H1 (cell line): Measurements from ENCODE around the gene TEX9. TPM values are rescaled to one million over a fixed set of nuclear protein-coding genes. Genes with fewer than 3 reads are reported as not detected.

Experiments
- CTCF ChIA-PET: fragments of 300-600 bp; sonication (Branson Sonifier 250); formaldehyde crosslinking; loops from one replicate; lab custom pipeline; 2021; ENCODE audit not compliant: partially characterized antibody; lab: Charles Lee
- POLR2A ChIA-PET: fragments of 300-600 bp; sonication (Branson Sonifier 250); formaldehyde crosslinking; loops from one replicate; lab custom pipeline; 2021; ENCODE audit warnings: inconsistent platforms; ENCODE audit not compliant: partially characterized antibody; lab: Charles Lee
- DNase-seq, 2 experiments: peaks; one replicate each; pipeline versions ENCODE4 v3.0.0 to v3.0.0-alpha.2; 2010 to 2022; ENCODE audit warnings: low spot score in 2 of 2, low read depth in 1 of 2, mixed read lengths in 1 of 2
- FAIRE-seq: peaks from 2 replicates; lab custom pipeline; 2011; peaks lifted over from hg19 to GRCh38; lab: Jason Lieb, UNC
- H2AFZ ChIP-seq: 2 replicates; pipeline ENCODE4 v1.8.1; 2012; ENCODE audit warnings: low read length, inconsistent platforms
- H2AK5ac ChIP-seq: 2 replicates; pipeline ENCODE4 v1.6.1; 2013; ENCODE audit warnings: low read depth, low read length
- H2BK120ac ChIP-seq: replicated peaks from 2 replicates; pipeline ENCODE3; 2013; ENCODE audit warnings: low read depth, low read length, inconsistent platforms
- H2BK12ac ChIP-seq: 2 replicates; pipeline ENCODE4 v1.6.1; 2013; ENCODE audit warnings: low read depth, low read length
- H2BK15ac ChIP-seq: 2 replicates; pipeline ENCODE4 v1.6.1; 2013; ENCODE audit warnings: low read length
- H2BK20ac ChIP-seq: 2 replicates; pipeline ENCODE4 v1.6.1; 2013; ENCODE audit warnings: low read length
- H2BK5ac ChIP-seq: 2 replicates; pipeline ENCODE4 v1.6.1; 2013; ENCODE audit warnings: low read depth, low read length
- H3K14ac ChIP-seq: 2 replicates; pipeline ENCODE4 v1.6.1; 2013; ENCODE audit warnings: inconsistent platforms; ENCODE audit not compliant: insufficient read length
- H3K18ac ChIP-seq: 2 replicates; pipeline ENCODE4 v1.6.1; 2013; ENCODE audit warnings: low read length; ENCODE audit errors: extremely low read depth
- H3K23ac ChIP-seq: 2 replicates; pipeline ENCODE4 v1.6.1; 2013; ENCODE audit warnings: inconsistent platforms; ENCODE audit not compliant: insufficient read length
- H3K23me2 ChIP-seq: 2 replicates; pipeline ENCODE4 v1.6.1; 2013; ENCODE audit warnings: low read depth, low read length
- H3K27ac ChIP-seq: 2 replicates; pipeline ENCODE4 v1.6.1; 2011; ENCODE audit warnings: low read depth, low read length, inconsistent platforms
- H3K27me3 ChIP-seq, 4 experiments: replicated peaks in 1 of 4; 1 replicate in 1 of 4; 2 replicates in 3 of 4; pipeline versions ENCODE4 v1.6.1 to v1.8.1; 2011 to 2013; ENCODE audit warnings: low read length in 3 of 4, mild to moderate bottlenecking in 3 of 4, inconsistent platforms in 2 of 4, mixed read lengths in 2 of 4, moderate library complexity in 1 of 4; ENCODE audit not compliant: control insufficient read depth in 3 of 4, insufficient read depth in 3 of 4; ENCODE audit errors: extremely low read depth in 1 of 4
- H3K36me3 ChIP-seq, 4 experiments: 2 replicates each; pipeline versions ENCODE4 v1.6.1 to v1.8.1; 2011 to 2013; ENCODE audit warnings: mild to moderate bottlenecking in 4 of 4, low read length in 3 of 4, moderate library complexity in 2 of 4, control low read depth in 1 of 4, inconsistent platforms in 1 of 4; ENCODE audit not compliant: insufficient read depth in 4 of 4, control insufficient read depth in 2 of 4
- H3K4ac ChIP-seq: replicated peaks from 2 replicates; pipeline ENCODE3; 2013; ENCODE audit warnings: low read length, low read depth, mixed read lengths, inconsistent platforms; ENCODE audit not compliant: insufficient read length
- H3K4me1 ChIP-seq, 4 experiments: replicated peaks in 1 of 4; 1 replicate in 1 of 4; 2 replicates in 3 of 4; pipeline versions ENCODE4 v1.6.1 to v1.8.1; 2011 to 2013; ENCODE audit warnings: low read length in 3 of 4, inconsistent platforms in 2 of 4, mixed read lengths in 1 of 4; ENCODE audit not compliant: insufficient read depth in 4 of 4, control insufficient read depth in 3 of 4
- H3K4me2 ChIP-seq, 2 experiments: 2 replicates each; pipeline versions ENCODE4 v1.6.1 to v1.8.1; 2011 to 2013; ENCODE audit warnings: low read depth in 2 of 2, low read length in 2 of 2, control low read depth in 1 of 2, inconsistent platforms in 1 of 2, mild to moderate bottlenecking in 1 of 2; ENCODE audit not compliant: insufficient read depth in 1 of 2
- H3K4me3 ChIP-seq, 4 experiments: fragments of 200-600, 300-600 bp in 1 of 4; sonication (generic), shearing (Covaris generic), sonication (Bioruptor Twin) in 1 of 4; 2 replicates each; pipeline versions ENCODE4 v1.5.1 to v1.8.1; 2011 to 2016; ENCODE audit warnings: low read length in 4 of 4, low read depth in 3 of 4, control low read depth in 2 of 4, inconsistent platforms in 2 of 4, mild to moderate bottlenecking in 2 of 4, mixed read lengths in 1 of 4, moderate library complexity in 1 of 4; ENCODE audit not compliant: insufficient read depth in 2 of 4; ENCODE audit errors: extremely low read depth in 1 of 4
- H3K56ac ChIP-seq: replicated peaks from 2 replicates; pipeline ENCODE3; 2013; ENCODE audit warnings: low read depth, mild to moderate bottlenecking, mixed read lengths, low read length, inconsistent platforms; ENCODE audit not compliant: insufficient read length
- H3K79me1 ChIP-seq: 2 replicates; pipeline ENCODE4 v1.6.1; 2013; ENCODE audit warnings: low read depth, low read length, control low read depth
- H3K79me2 ChIP-seq, 2 experiments: 2 replicates each; pipeline versions ENCODE4 v1.6.1 to v1.8.1; 2012 to 2013; ENCODE audit warnings: low read length in 2 of 2, mild to moderate bottlenecking in 2 of 2, inconsistent platforms in 1 of 2; ENCODE audit not compliant: insufficient read depth in 2 of 2, control insufficient read depth in 1 of 2
- H3K9ac ChIP-seq, 4 experiments: replicated peaks in 1 of 4; 1 replicate in 1 of 4; 2 replicates in 3 of 4; pipeline versions ENCODE4 v1.6.1 to v1.8.1; 2011 to 2013; ENCODE audit warnings: low read depth in 3 of 4, low read length in 3 of 4, control low read depth in 2 of 4, mild to moderate bottlenecking in 2 of 4, moderate library complexity in 2 of 4, inconsistent platforms in 1 of 4; ENCODE audit errors: extremely low read depth in 1 of 4
- H3K9me3 ChIP-seq, 2 experiments: 2 replicates each; pipeline versions ENCODE4 v1.6.1 to v1.8.1; 2012 to 2013; ENCODE audit warnings: mild to moderate bottlenecking in 2 of 2, moderate library complexity in 2 of 2, control low read depth in 1 of 2, inconsistent platforms in 1 of 2, low read depth in 1 of 2, low read length in 1 of 2, mixed read lengths in 1 of 2; ENCODE audit not compliant: insufficient read depth in 2 of 2
- H4K20me1 ChIP-seq, 2 experiments: replicated peaks in 1 of 2; 2 replicates each; pipeline versions ENCODE3 to v1.8.1; 2011 to 2013; ENCODE audit warnings: inconsistent platforms in 2 of 2, low read length in 2 of 2, mild to moderate bottlenecking in 1 of 2; ENCODE audit not compliant: insufficient read depth in 2 of 2, control insufficient read depth in 1 of 2
- H4K5ac ChIP-seq: 2 replicates; pipeline ENCODE4 v1.6.1; 2013; ENCODE audit warnings: low read length, low read depth, mixed read lengths, inconsistent platforms; ENCODE audit not compliant: insufficient read length
- H4K8ac ChIP-seq: 2 replicates; pipeline ENCODE4 v1.8.0; 2013; ENCODE audit warnings: mild to moderate bottlenecking, moderate library complexity, low read length, inconsistent platforms; ENCODE audit not compliant: insufficient read depth; ENCODE audit errors: extremely low read depth
- H4K91ac ChIP-seq: replicated peaks from 2 replicates; pipeline ENCODE3; 2013; ENCODE audit warnings: low read length, mixed read lengths, inconsistent platforms; ENCODE audit not compliant: insufficient read length
- ASH2L ChIP-seq: fragments of 200-600, 300-600 bp; sonication (generic); IDR thresholded peaks from one replicate; pipeline ENCODE4 v1.7.1; 2017; ENCODE audit warnings: low read length
- BACH1 ChIP-seq: IDR thresholded peaks from 2 replicates; pipeline ENCODE4 v1.6.1; 2012; ENCODE audit warnings: low read length, improper control_type of control experiment
- CEBPB ChIP-seq: IDR thresholded peaks from 2 replicates; pipeline ENCODE4 v1.6.1; 2012; ENCODE audit warnings: low read depth, low read length
- CHD1 ChIP-seq: IDR thresholded peaks from 2 replicates; pipeline ENCODE4 v1.6.1; 2012; ENCODE audit warnings: low read depth, low read length, improper control_type of control experiment
- EZH2 ChIP-seq: fragments of 200-600 bp; sonication (generic); IDR thresholded peaks from 2 replicates; pipeline ENCODE4 v1.7.1; 2012; ENCODE audit warnings: low read depth, mild to moderate bottlenecking, moderate library complexity, low read length, inconsistent platforms; ENCODE audit not compliant: severe bottlenecking
- GABPA ChIP-seq: IDR thresholded peaks from 2 replicates; pipeline ENCODE4 v1.6.1; 2011; ENCODE audit warnings: mild to moderate bottlenecking, low read length, moderate library complexity, borderline replicate concordance; ENCODE audit not compliant: insufficient read depth
- KDM1A ChIP-seq: fragments of 200-600, 300-600 bp; sonication (generic); IDR thresholded peaks from 2 replicates; pipeline ENCODE4 v1.7.1; 2016; ENCODE audit warnings: mild to moderate bottlenecking, low read length, borderline replicate concordance
- NANOG ChIP-seq: IDR thresholded peaks from 2 replicates; pipeline ENCODE4 v1.6.1; 2011; ENCODE audit warnings: low read length, low read depth, mild to moderate bottlenecking, inconsistent platforms; ENCODE audit not compliant: insufficient read depth, poor library complexity, severe bottlenecking
- RNF2 ChIP-seq: fragments of 200-900, 300-1000 bp; sonication (generic); IDR thresholded peaks from 2 replicates; pipeline ENCODE4 v1.7.1; 2016; ENCODE audit warnings: borderline replicate concordance, low read depth, mild to moderate bottlenecking, antibody characterized with exemption, low read length; ENCODE audit not compliant: poor library complexity, severe bottlenecking; ENCODE audit errors: missing control alignments
- RXRA ChIP-seq: IDR thresholded peaks from 2 replicates; pipeline ENCODE4 v1.6.1; 2011; ENCODE audit warnings: low read depth, mild to moderate bottlenecking, low read length, moderate library complexity; ENCODE audit not compliant: insufficient read depth
- SIX5 ChIP-seq: IDR thresholded peaks from 2 replicates; pipeline ENCODE4 v1.6.1; 2011; ENCODE audit warnings: mild to moderate bottlenecking, low read depth, low read length
- TAF7 ChIP-seq: optimal IDR thresholded peaks from 2 replicates; pipeline ENCODE3; 2011; ENCODE audit warnings: low read depth, mild to moderate bottlenecking, inconsistent platforms, low read length, moderate library complexity, borderline replicate concordance
- USF2 ChIP-seq: IDR thresholded peaks from 2 replicates; pipeline ENCODE4 v1.6.1; 2011; ENCODE audit warnings: low read length, improper control_type of control experiment
- WGBS, 2 experiments: shearing (Covaris generic) in 1 of 2; methylation state at CpG; one replicate each; pipeline versions ENCODE4 v1.1.6 to v1.1.7; 2013 to 2015; ENCODE audit warnings: low lambda C conversion rate in 2 of 2, mixed read lengths in 2 of 2, inconsistent platforms in 1 of 2, low coverage in 1 of 2, missing lambda C conversion rate in 1 of 2; ENCODE audit not compliant: insufficient replicate concordance in 2 of 2, insufficient coverage in 1 of 2, insufficient read length in 1 of 2; ENCODE audit errors: extremely low coverage in 1 of 2, missing lambda C conversion rate in 1 of 2; 5-methylcytosine and 5-hydroxymethylcytosine counted together
- polyA plus RNA-seq, 7 experiments: library from polyadenylated mRNA; depleted of rRNA in 3 of 7; stranded (reverse) in 5 of 7; unstranded in 2 of 7; fragments of >200 nt in 5 of 7; fragments of 200-250 nt in 2 of 7; gene quantifications; 1 replicate in 5 of 7; 2 replicates in 1 of 7; 4 replicates in 1 of 7; pipeline versions ENCODE4 v1.2.1 to v1.2.3, GENCODE V29; 2011 to 2013; ENCODE audit warnings: missing spikeins in 2 of 7, mixed read lengths in 2 of 7
- total RNA-seq: library from RNA; stranded (reverse); fragmentation: NEBNext Ultra II Directional; extraction: Animal tissue kit (Norgen Biotek cat#: 25700); gene quantifications from 2 replicates; pipeline ENCODE4 v1.2.1, GENCODE V29; 2021

TEX9 gene
- total and polyA plus RNA-seq, 2 of the 8 experiments (the other 6 are each of a cell fraction or from before 2014, with no cell fraction given), result 3.4 to 12.3 TPM

- Histone ChIP-seq H3K36me3 (no peaks in the 10 kb centered on the region; a peak in 1 of 8 replicates), H2BK20ac (no peak overlapping the region), H2AK5ac (no peak overlapping the region), H3K27me3 (no peaks in the 10 kb centered on the region), H2AFZ (no peak overlapping the region), H3K23ac (no peak overlapping the region), H4K5ac (no peak overlapping the region), H2BK5ac (no peak overlapping the region), H2BK120ac (no peak overlapping the region), H3K79me2 (no peaks in the 10 kb centered on the region), H3K27ac (no peak overlapping the region), H3K4me1 (no peaks in the 10 kb centered on the region), H3K56ac (no peak overlapping the region), H2BK12ac (no peak overlapping the region), H3K4ac (no peak overlapping the region), H2BK15ac (no peak overlapping the region), H3K79me1 (no peaks in the 10 kb centered on the region), H3K4me2 (no peak overlapping the region), H4K20me1 (no peaks in the 10 kb centered on the region), H3K4me3 (no peak overlapping the region), H3K18ac (no peak overlapping the region), H3K9ac (no peak overlapping the region), H3K9me3 (no peaks in the 10 kb centered on the region), H4K8ac (no peak overlapping the region), H4K91ac (no peak overlapping the region), H3K23me2 (no peaks in the 10 kb centered on the region), H3K14ac (no peak overlapping the region)
- CTCF ChIA-PET, result no interaction called here
- POLR2A ChIA-PET, result no interaction called here
- no peak for DNase-seq
- 93% methylated on average over 2 of the region's 2 CpGs; no CpG with 5 or more reads in 1 of the 2 experiments for WGBS, 2 experiments
- FAIRE-seq, result no peak
- TF ChIP-seq CEBPB, result no peak
- no peak for TF ChIP-seq RNF2
- no peak for TF ChIP-seq GABPA
- TF ChIP-seq EZH2, result no peak
- TF ChIP-seq CHD1, result no peak
- no peak for TF ChIP-seq KDM1A
- no peak for TF ChIP-seq RXRA
- TF ChIP-seq ASH2L, result no peak
- TF ChIP-seq USF2, result no peak
- TF ChIP-seq NANOG, result no peak
- TF ChIP-seq BACH1, result no peak
- TF ChIP-seq SIX5, result no peak
- no peak for TF ChIP-seq TAF7
These were observed 93.9 kb downstream of the TEX9 start for GRCh38 chr15:56459096-56459495.
